Measurements from ENCODE around the gene ZNF366.

ZNF366 gene

GRCh38 chr5:72537166-72537565 lies 30.0 kb upstream of the ZNF366 start:
- no peak for DNase-seq (ENCODE audit: low spot score)
- Histone ChIP-seq H3K4me3 (no peak overlapping the region), H3K27ac (no peak overlapping the region)
- no peak for TF ChIP-seq CTCF (IDR thresholded peaks at IDR 0.05)

- H3K27ac ChIP-seq = no peak overlapping the region
- no peak for DNase-seq (ENCODE audit: low spot score)
- TF ChIP-seq CTCF (IDR thresholded peaks at IDR 0.05) = no peak
- no peak overlapping the region for H3K4me3 ChIP-seq
Observed at GRCh38 chr5:72531496-72532190, 24.4 kb upstream of the ZNF366 start.

- no peak for TF ChIP-seq CTCF (IDR thresholded peaks at IDR 0.05)
- no peak overlapping the region for H3K27ac ChIP-seq
- no peak for DNase-seq (ENCODE audit: low spot score)
- no peak overlapping the region for H3K4me3 ChIP-seq
Observed at GRCh38 chr5:72530196-72530595, 23.0 kb upstream of the ZNF366 start.

GRCh38 chr5:72529383-72529782 lies 22.2 kb upstream of the ZNF366 start:
- H3K27ac ChIP-seq = no peak overlapping the region
- DNase-seq (ENCODE audit: low spot score) = no peak
- TF ChIP-seq CTCF (IDR thresholded peaks at IDR 0.05) = no peak
- H3K4me3 ChIP-seq = no peak overlapping the region

GRCh38 chr5:72525816-72526215 lies 18.6 kb upstream of the ZNF366 start:
- DNase-seq (ENCODE audit: low spot score) = no peak
- no peak for TF ChIP-seq CTCF (IDR thresholded peaks at IDR 0.05)
- Histone ChIP-seq H3K27ac (no peak overlapping the region), H3K4me3 (no peak overlapping the region)

GRCh38 chr5:72523960-72524582 lies 16.9 kb upstream of the ZNF366 start:
- Histone ChIP-seq H3K27ac (no peak overlapping the region), H3K4me3 (no peak overlapping the region)
- no peak for DNase-seq (ENCODE audit: low spot score)
- peak; percentile 17 for TF ChIP-seq CTCF (IDR thresholded peaks at IDR 0.05)

GRCh38 chr5:72522607-72523006 lies 15.4 kb upstream of the ZNF366 start:
- no peak for TF ChIP-seq CTCF (IDR thresholded peaks at IDR 0.05)
- Histone ChIP-seq H3K4me3 (no peak overlapping the region), H3K27ac (no peak overlapping the region)
- DNase-seq (ENCODE audit: low spot score) = no peak

All from coronary artery (tissue), 2 donors.